GM23338 (cell line): ENCODE data around the gene MCU. TPM values are rescaled to one million over a fixed set of nuclear protein-coding genes. Genes with fewer than 3 reads are reported as not detected.

ENCODE experiments used
- ATAC-seq: fragments of 200-7000 bp; cut with Tn5 transposase; 3 replicates; pipeline ENCODE4 v1.9.1; 2020
- DNase-seq: peaks from one replicate; pipeline ENCODE4 v3.0.0-alpha.2; 2015; ENCODE audit warnings: low spot score
- H2AFZ ChIP-seq: fragments of 200-600 bp; sonication (generic); 2 replicates; pipeline ENCODE4 v1.8.0; 2016; ENCODE audit warnings: antibody characterized with exemption, mild to moderate bottlenecking, moderate library complexity
- H3F3A ChIP-seq: fragments of 200-600 bp; sonication (generic); replicated peaks from 2 replicates; pipeline ENCODE4 v1.8.0; 2017; ENCODE audit warnings: antibody characterized with exemption, mixed run types, low read depth
- H3K27ac ChIP-seq: fragments of 200-600 bp; sonication (generic); 2 replicates; pipeline ENCODE4 v1.6.1; 2016; ENCODE audit warnings: low read depth
- H3K27me3 ChIP-seq: fragments of 200-600 bp; sonication (generic); 2 replicates; pipeline ENCODE4 v1.8.0; 2016; ENCODE audit warnings: mild to moderate bottlenecking, mixed run types, moderate library complexity; ENCODE audit not compliant: insufficient read depth
- H3K36me3 ChIP-seq: fragments of 200-600 bp; sonication (generic); 2 replicates; pipeline ENCODE4 v1.8.0; 2016; ENCODE audit warnings: mild to moderate bottlenecking; ENCODE audit not compliant: insufficient read depth
- H3K4me1 ChIP-seq: fragments of 200-600 bp; sonication (generic); 2 replicates; pipeline ENCODE4 v1.8.0; 2016; ENCODE audit warnings: mild to moderate bottlenecking, moderate library complexity; ENCODE audit not compliant: insufficient read depth
- H3K4me2 ChIP-seq: fragments of 200-600 bp; sonication (generic); 2 replicates; pipeline ENCODE4 v1.7.1; 2017; ENCODE audit warnings: mixed run types
- H3K4me3 ChIP-seq: fragments of 200-600 bp; sonication (generic); 2 replicates; pipeline ENCODE4 v1.6.1; 2016; ENCODE audit warnings: mixed run types
- H3K79me2 ChIP-seq: fragments of 200-600 bp; sonication (generic); replicated peaks from 2 replicates; pipeline ENCODE4 v1.8.0; 2017; ENCODE audit warnings: mild to moderate bottlenecking; ENCODE audit not compliant: insufficient read depth
- H3K9me2 ChIP-seq: fragments of 200-600 bp; sonication (generic); 2 replicates; pipeline ENCODE4 v1.8.0; 2017; ENCODE audit not compliant: insufficient read depth
- H4K20me1 ChIP-seq: fragments of 200-600 bp; sonication (generic); replicated peaks from 2 replicates; pipeline ENCODE4 v1.8.0; 2017; ENCODE audit warnings: mild to moderate bottlenecking; ENCODE audit not compliant: insufficient read depth
- H3K27ac Mint-ChIP-seq: 2 replicates; pipeline ENCODE4 v1.8.0; 2020; ENCODE audit warnings: inconsistent platforms, mild to moderate bottlenecking, moderate library complexity, mixed read lengths
- H3K27me3 Mint-ChIP-seq: 3 replicates; pipeline ENCODE4 v1.8.0; 2022; ENCODE audit warnings: low read depth, mild to moderate bottlenecking, moderate library complexity, mixed read lengths, inconsistent platforms; ENCODE audit not compliant: insufficient read depth, poor library complexity
- H3K36me3 Mint-ChIP-seq: 3 replicates; pipeline ENCODE4 v1.8.0; 2021; ENCODE audit warnings: low read depth, mild to moderate bottlenecking, inconsistent platforms, moderate library complexity, mixed read lengths
- H3K4me1 Mint-ChIP-seq: 3 replicates; pipeline ENCODE4 v1.8.0; 2020; ENCODE audit warnings: mild to moderate bottlenecking, inconsistent platforms, mixed read lengths
- H3K4me3 Mint-ChIP-seq: 3 replicates; pipeline ENCODE4 v1.8.0; 2021; ENCODE audit warnings: moderate library complexity, mild to moderate bottlenecking, inconsistent platforms, mixed read lengths
- H3K9me3 Mint-ChIP-seq: 3 replicates; pipeline ENCODE4 v1.8.0; 2020; ENCODE audit warnings: moderate library complexity, mild to moderate bottlenecking, inconsistent platforms, mixed read lengths
- ZNF331 ChIP-seq: fragments of 250-450 bp; sonication (Bioruptor Pico); IDR thresholded peaks from 2 replicates; pipeline ENCODE4 v1.5.0; 2020; ENCODE audit warnings: low read depth, mild to moderate bottlenecking, moderate library complexity
- polyA plus RNA-seq: library from polyadenylated mRNA; unstranded; fragments of >200 nt; fragmentation: Nextera tagmentation; extraction: Ambion mirVana; gene quantifications from 2 replicates; pipeline ENCODE4 v1.2.1, GENCODE V29; 2016
- total RNA-seq: library from RNA; depleted of rRNA; stranded (reverse); fragments of >200 nt; shearing (Covaris generic); gene quantifications from 2 replicates; pipeline ENCODE4 v1.2.3, GENCODE V29; 2014
- TF ChIP-seq, protein P1 (sequence below): fragments of 250-450 bp; sonication (Bioruptor Pico); IDR thresholded peaks from 2 replicates; pipeline ENCODE4 v1.5.0; 2020; ENCODE audit warnings: mild to moderate bottlenecking, moderate library complexity
- TF ChIP-seq, protein P2 (sequence below): IDR thresholded peaks from one replicate; pipeline ENCODE4 v1.6.1; 2018; ENCODE audit warnings: antibody characterized with exemption; ENCODE audit not compliant: unreplicated experiment

The MCU gene
- total and polyA plus RNA-seq, 2 experiments from 2014 or later: 41.8 to 68.2 TPM

DNA sequence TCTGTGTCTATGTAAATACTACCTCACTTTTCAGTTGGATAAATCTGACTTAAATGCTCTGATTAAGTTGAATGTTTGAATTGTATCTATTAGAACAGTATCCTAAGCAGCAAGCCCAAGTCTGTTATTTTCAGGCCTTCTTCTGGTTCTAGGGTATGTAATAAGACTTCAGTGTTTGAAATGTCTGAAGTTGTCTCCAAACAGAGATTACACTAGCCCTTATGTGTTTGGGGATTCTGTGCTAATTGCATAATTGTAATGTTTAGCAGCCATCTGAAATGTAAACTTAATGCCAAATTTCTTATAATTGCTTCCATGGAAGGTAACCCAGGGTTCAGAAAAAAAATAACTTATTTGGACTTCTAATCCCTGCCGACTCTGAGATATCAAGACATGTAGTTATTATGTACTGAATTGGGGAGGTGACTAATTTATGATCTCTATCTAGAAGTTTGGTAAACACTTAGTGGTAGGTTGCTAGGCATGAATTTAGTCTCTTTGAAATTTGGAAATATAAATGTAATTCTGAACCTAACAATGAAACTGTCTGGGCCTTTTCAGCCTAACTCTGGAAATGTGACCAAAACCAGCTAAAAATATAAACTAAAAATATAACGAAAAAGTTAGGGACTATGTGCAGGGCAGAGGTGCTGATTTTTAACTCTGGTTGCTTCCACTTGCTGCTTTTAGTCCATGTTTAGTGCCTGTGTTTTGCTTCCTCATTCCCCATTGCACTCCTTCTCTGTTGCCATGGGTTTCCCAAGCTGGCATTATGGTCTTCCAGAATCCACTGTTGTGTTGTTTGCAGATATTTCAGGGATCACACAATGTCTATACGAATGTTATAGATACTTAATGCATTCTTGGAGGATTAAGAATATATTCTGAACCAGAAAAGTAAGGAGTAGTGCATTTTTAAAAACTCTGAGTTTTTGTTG, 54.8 kb downstream of the MCU start:
- Histone ChIP-seq H3K27ac (peak overlapping the region; percentile 27; the same call in 1 of the 2 replicates), H3K9me2 (no peaks in the 10 kb centered on the region), H3K4me2 (no peak overlapping the region), H4K20me1 (no peaks in the 10 kb centered on the region), H3K4me3 (no peak overlapping the region), H3K4me1 (peaks cover 21% of the 10 kb centered on the region; the same call in 1 of the 2 replicates), H3K36me3 (no peaks in the 10 kb centered on the region), H3K27me3 (no peaks in the 10 kb centered on the region), H3F3A (no peaks in the 10 kb centered on the region), H3K79me2 (peaks cover 88% of the 10 kb centered on the region), H2AFZ (no peak overlapping the region)
- H3K36me3 Mint-ChIP-seq: peaks cover 3% of the 10 kb centered on the region; the same call in 1 of the 3 replicates
- no peaks in the 10 kb centered on the region for H3K9me3 Mint-ChIP-seq
- DNase-seq: no peak
- peaks cover 31% of the 10 kb centered on the region for H3K4me1 Mint-ChIP-seq
- H3K4me3 Mint-ChIP-seq: no peak overlapping the region
- ATAC-seq: no peak
- no peak for TF ChIP-seq ZNF331 (CRISPR knock-in tag)
- TF ChIP-seq, protein P1, sequence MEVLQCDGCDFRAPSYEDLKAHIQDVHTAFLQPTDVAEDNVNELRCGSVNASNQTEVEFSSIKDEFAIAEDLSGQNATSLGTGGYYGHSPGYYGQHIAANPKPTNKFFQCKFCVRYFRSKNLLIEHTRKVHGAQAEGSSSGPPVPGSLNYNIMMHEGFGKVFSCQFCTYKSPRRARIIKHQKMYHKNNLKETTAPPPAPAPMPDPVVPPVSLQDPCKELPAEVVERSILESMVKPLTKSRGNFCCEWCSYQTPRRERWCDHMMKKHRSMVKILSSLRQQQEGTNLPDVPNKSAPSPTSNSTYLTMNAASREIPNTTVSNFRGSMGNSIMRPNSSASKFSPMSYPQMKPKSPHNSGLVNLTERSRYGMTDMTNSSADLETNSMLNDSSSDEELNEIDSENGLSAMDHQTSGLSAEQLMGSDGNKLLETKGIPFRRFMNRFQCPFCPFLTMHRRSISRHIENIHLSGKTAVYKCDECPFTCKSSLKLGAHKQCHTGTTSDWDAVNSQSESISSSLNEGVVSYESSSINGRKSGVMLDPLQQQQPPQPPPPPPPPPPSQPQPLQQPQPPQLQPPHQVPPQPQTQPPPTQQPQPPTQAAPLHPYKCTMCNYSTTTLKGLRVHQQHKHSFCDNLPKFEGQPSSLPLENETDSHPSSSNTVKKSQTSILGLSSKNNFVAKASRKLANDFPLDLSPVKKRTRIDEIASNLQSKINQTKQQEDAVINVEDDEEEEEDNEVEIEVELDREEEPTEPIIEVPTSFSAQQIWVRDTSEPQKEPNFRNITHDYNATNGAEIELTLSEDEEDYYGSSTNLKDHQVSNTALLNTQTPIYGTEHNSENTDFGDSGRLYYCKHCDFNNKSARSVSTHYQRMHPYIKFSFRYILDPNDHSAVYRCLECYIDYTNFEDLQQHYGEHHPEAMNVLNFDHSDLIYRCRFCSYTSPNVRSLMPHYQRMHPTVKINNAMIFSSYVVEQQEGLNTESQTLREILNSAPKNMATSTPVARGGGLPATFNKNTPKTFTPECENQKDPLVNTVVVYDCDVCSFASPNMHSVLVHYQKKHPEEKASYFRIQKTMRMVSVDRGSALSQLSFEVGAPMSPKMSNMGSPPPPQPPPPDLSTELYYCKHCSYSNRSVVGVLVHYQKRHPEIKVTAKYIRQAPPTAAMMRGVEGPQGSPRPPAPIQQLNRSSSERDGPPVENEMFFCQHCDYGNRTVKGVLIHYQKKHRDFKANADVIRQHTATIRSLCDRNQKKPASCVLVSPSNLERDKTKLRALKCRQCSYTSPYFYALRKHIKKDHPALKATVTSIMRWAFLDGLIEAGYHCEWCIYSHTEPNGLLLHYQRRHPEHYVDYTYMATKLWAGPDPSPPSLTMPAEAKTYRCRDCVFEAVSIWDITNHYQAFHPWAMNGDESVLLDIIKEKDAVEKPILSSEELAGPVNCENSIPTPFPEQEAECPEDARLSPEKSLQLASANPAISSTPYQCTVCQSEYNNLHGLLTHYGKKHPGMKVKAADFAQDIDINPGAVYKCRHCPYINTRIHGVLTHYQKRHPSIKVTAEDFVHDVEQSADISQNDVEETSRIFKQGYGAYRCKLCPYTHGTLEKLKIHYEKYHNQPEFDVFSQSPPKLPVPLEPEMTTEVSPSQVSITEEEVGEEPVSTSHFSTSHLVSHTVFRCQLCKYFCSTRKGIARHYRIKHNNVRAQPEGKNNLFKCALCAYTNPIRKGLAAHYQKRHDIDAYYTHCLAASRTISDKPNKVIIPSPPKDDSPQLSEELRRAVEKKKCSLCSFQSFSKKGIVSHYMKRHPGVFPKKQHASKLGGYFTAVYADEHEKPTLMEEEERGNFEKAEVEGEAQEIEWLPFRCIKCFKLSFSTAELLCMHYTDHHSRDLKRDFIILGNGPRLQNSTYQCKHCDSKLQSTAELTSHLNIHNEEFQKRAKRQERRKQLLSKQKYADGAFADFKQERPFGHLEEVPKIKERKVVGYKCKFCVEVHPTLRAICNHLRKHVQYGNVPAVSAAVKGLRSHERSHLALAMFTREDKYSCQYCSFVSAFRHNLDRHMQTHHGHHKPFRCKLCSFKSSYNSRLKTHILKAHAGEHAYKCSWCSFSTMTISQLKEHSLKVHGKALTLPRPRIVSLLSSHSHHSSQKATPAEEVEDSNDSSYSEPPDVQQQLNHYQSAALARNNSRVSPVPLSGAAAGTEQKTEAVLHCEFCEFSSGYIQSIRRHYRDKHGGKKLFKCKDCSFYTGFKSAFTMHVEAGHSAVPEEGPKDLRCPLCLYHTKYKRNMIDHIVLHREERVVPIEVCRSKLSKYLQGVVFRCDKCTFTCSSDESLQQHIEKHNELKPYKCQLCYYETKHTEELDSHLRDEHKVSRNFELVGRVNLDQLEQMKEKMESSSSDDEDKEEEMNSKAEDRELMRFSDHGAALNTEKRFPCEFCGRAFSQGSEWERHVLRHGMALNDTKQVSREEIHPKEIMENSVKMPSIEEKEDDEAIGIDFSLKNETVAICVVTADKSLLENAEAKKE: no peak
- H3K27ac Mint-ChIP-seq: peak overlapping the region; percentile 61; the same call in 1 of the 2 replicates
- H3K27me3 Mint-ChIP-seq: no peaks in the 10 kb centered on the region

DNA sequence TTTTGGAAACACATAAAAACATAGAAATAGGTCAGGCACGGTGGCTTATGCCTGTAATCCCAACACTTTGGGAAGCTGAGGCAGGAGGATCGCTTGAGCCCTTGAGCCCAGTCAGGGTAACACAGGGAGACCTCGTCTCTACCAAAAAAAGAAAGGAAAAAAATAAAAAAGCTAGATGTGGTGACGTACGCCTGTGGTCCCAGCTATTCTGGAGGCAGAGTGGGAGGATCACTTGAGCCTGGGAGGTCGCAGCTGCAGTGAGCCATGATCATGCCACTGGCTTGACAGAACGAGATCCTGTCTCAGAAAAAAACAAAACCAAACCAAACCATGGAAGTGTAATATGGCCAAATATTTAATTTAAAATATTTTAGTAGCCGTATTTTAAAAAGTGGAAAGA, 55.6 kb downstream of the MCU start:
- no peak overlapping the region; the same call in 1 of the 2 replicates for H3K27ac Mint-ChIP-seq
- H3K79me2 ChIP-seq: peaks cover 83% of the 10 kb centered on the region

More for the DNA sequence above, 55.6 kb downstream of the MCU start:
- H3K36me3 ChIP-seq: no peaks in the 10 kb centered on the region
- H3F3A ChIP-seq: 0 out of 2 replicates have a peak, but pooled peaks cover 3% of the 10 kb centered on the region
- H3K4me3 Mint-ChIP-seq: no peak overlapping the region
- H3K27me3 ChIP-seq: no peaks in the 10 kb centered on the region
- TF ChIP-seq, protein P2, sequence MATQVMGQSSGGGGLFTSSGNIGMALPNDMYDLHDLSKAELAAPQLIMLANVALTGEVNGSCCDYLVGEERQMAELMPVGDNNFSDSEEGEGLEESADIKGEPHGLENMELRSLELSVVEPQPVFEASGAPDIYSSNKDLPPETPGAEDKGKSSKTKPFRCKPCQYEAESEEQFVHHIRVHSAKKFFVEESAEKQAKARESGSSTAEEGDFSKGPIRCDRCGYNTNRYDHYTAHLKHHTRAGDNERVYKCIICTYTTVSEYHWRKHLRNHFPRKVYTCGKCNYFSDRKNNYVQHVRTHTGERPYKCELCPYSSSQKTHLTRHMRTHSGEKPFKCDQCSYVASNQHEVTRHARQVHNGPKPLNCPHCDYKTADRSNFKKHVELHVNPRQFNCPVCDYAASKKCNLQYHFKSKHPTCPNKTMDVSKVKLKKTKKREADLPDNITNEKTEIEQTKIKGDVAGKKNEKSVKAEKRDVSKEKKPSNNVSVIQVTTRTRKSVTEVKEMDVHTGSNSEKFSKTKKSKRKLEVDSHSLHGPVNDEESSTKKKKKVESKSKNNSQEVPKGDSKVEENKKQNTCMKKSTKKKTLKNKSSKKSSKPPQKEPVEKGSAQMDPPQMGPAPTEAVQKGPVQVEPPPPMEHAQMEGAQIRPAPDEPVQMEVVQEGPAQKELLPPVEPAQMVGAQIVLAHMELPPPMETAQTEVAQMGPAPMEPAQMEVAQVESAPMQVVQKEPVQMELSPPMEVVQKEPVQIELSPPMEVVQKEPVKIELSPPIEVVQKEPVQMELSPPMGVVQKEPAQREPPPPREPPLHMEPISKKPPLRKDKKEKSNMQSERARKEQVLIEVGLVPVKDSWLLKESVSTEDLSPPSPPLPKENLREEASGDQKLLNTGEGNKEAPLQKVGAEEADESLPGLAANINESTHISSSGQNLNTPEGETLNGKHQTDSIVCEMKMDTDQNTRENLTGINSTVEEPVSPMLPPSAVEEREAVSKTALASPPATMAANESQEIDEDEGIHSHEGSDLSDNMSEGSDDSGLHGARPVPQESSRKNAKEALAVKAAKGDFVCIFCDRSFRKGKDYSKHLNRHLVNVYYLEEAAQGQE: no peak
- H3K4me2 ChIP-seq: no peak overlapping the region
- H3K27me3 Mint-ChIP-seq: no peaks in the 10 kb centered on the region
- H4K20me1 ChIP-seq: no peaks in the 10 kb centered on the region
- no peak overlapping the region for H3K4me3 ChIP-seq
- H2AFZ ChIP-seq: no peak overlapping the region
- peaks cover 35% of the 10 kb centered on the region for H3K4me1 Mint-ChIP-seq
- DNase-seq: no peak
- peaks cover 28% of the 10 kb centered on the region for H3K4me1 ChIP-seq
- H3K27ac ChIP-seq: no peak overlapping the region
- peaks cover 3% of the 10 kb centered on the region; the same call in 1 of the 3 replicates for H3K36me3 Mint-ChIP-seq
- H3K9me2 ChIP-seq: no peaks in the 10 kb centered on the region
- ATAC-seq: no peak
- no peaks in the 10 kb centered on the region for H3K9me3 Mint-ChIP-seq
